H1 (cell line): ENCODE results near the gene KLHL30. TPM values are rescaled to one million over a fixed set of nuclear protein-coding genes. Genes with fewer than 3 reads are reported as not detected.

Experiments
- JUN ChIP-seq: IDR thresholded peaks from 2 replicates; pipeline ENCODE4 v1.6.1; 2011; ENCODE audit warnings: low read depth, mild to moderate bottlenecking, improper control_type of control experiment, low read length
- POLR2AphosphoS5 ChIP-seq: IDR thresholded peaks from 2 replicates; pipeline ENCODE4 v1.6.1; 2011; ENCODE audit warnings: low read depth, low read length
- polyA plus RNA-seq, 7 experiments: library from polyadenylated mRNA; depleted of rRNA in 3 of 7; stranded (reverse) in 5 of 7; unstranded in 2 of 7; fragments of >200 nt in 5 of 7; fragments of 200-250 nt in 2 of 7; gene quantifications; 1 replicate in 5 of 7; 2 replicates in 1 of 7; 4 replicates in 1 of 7; pipeline versions ENCODE4 v1.2.1 to v1.2.3, GENCODE V29; 2011 to 2013; ENCODE audit warnings: missing spikeins in 2 of 7, mixed read lengths in 2 of 7
- total RNA-seq: library from RNA; stranded (reverse); fragmentation: NEBNext Ultra II Directional; extraction: Animal tissue kit (Norgen Biotek cat#: 25700); gene quantifications from 2 replicates; pipeline ENCODE4 v1.2.1, GENCODE V29; 2021
- TF ChIP-seq, protein P1 (sequence below): fragments of 300-600 bp; sonication (generic); IDR thresholded peaks from 2 replicates; pipeline ENCODE4 v1.7.1; 2012; ENCODE audit warnings: low read length, moderate library complexity, mild to moderate bottlenecking, inconsistent platforms; ENCODE audit not compliant: insufficient replicate concordance
- TF ChIP-seq, protein P2 (sequence below): IDR thresholded peaks from 2 replicates; pipeline ENCODE4 v1.6.1; 2012; ENCODE audit warnings: low read length, inconsistent platforms
- TF ChIP-seq, protein P3 (sequence below): IDR thresholded peaks from 2 replicates; pipeline ENCODE4 v1.6.1; 2011; ENCODE audit warnings: low read depth, mild to moderate bottlenecking, low read length; ENCODE audit not compliant: insufficient read depth

KLHL30 gene
- total and polyA plus RNA-seq, 2 of the 8 experiments (the other 6 are each of a cell fraction or from before 2014, with no cell fraction given) = not detected

DNA sequence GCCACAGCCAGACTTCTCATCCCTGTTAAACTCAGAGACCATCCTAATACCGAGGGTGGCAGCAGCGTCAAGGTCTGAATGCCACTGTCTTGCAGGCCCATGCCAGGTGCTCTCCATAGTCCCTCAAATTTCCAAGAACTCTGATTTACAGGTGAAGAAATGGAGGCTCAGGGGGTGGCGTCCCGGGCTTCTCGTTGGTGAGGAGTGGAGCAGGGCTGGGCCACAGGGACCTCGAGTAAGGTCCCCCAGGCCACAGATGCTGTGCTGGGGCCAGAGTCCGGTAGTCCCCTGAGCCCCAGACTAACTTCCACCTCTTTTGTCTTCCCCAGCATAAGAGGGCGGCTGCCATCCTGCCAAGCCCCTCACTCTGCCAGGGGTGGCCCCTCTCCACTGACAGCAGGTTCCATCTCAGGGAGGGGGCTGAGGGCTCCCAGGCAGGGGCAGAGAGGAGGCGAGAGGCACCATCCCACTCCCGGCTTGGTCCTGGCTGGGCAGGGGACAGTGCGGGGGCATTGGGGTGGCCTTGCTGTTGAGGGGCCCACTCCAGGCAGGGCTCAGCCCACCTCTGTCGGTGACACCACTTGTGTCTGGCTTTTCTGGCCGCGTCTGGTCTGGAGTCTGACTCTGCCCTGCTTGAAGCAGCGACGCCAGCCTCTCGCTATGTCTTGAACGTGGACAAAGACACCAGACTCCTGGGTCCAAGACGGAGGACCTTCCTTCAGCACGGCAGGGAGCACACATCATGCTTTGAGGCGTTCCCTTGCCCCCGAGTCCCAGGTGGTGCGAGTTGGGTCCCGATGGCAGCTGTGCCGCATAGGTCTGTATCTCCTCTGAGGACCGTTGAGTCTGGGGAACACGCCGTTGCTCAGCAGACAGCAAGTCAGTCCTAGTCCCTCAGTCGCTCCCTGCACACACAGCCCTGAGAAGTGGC is 15.9 kb upstream of the KLHL30 start (continued):
- TF ChIP-seq, protein P1, sequence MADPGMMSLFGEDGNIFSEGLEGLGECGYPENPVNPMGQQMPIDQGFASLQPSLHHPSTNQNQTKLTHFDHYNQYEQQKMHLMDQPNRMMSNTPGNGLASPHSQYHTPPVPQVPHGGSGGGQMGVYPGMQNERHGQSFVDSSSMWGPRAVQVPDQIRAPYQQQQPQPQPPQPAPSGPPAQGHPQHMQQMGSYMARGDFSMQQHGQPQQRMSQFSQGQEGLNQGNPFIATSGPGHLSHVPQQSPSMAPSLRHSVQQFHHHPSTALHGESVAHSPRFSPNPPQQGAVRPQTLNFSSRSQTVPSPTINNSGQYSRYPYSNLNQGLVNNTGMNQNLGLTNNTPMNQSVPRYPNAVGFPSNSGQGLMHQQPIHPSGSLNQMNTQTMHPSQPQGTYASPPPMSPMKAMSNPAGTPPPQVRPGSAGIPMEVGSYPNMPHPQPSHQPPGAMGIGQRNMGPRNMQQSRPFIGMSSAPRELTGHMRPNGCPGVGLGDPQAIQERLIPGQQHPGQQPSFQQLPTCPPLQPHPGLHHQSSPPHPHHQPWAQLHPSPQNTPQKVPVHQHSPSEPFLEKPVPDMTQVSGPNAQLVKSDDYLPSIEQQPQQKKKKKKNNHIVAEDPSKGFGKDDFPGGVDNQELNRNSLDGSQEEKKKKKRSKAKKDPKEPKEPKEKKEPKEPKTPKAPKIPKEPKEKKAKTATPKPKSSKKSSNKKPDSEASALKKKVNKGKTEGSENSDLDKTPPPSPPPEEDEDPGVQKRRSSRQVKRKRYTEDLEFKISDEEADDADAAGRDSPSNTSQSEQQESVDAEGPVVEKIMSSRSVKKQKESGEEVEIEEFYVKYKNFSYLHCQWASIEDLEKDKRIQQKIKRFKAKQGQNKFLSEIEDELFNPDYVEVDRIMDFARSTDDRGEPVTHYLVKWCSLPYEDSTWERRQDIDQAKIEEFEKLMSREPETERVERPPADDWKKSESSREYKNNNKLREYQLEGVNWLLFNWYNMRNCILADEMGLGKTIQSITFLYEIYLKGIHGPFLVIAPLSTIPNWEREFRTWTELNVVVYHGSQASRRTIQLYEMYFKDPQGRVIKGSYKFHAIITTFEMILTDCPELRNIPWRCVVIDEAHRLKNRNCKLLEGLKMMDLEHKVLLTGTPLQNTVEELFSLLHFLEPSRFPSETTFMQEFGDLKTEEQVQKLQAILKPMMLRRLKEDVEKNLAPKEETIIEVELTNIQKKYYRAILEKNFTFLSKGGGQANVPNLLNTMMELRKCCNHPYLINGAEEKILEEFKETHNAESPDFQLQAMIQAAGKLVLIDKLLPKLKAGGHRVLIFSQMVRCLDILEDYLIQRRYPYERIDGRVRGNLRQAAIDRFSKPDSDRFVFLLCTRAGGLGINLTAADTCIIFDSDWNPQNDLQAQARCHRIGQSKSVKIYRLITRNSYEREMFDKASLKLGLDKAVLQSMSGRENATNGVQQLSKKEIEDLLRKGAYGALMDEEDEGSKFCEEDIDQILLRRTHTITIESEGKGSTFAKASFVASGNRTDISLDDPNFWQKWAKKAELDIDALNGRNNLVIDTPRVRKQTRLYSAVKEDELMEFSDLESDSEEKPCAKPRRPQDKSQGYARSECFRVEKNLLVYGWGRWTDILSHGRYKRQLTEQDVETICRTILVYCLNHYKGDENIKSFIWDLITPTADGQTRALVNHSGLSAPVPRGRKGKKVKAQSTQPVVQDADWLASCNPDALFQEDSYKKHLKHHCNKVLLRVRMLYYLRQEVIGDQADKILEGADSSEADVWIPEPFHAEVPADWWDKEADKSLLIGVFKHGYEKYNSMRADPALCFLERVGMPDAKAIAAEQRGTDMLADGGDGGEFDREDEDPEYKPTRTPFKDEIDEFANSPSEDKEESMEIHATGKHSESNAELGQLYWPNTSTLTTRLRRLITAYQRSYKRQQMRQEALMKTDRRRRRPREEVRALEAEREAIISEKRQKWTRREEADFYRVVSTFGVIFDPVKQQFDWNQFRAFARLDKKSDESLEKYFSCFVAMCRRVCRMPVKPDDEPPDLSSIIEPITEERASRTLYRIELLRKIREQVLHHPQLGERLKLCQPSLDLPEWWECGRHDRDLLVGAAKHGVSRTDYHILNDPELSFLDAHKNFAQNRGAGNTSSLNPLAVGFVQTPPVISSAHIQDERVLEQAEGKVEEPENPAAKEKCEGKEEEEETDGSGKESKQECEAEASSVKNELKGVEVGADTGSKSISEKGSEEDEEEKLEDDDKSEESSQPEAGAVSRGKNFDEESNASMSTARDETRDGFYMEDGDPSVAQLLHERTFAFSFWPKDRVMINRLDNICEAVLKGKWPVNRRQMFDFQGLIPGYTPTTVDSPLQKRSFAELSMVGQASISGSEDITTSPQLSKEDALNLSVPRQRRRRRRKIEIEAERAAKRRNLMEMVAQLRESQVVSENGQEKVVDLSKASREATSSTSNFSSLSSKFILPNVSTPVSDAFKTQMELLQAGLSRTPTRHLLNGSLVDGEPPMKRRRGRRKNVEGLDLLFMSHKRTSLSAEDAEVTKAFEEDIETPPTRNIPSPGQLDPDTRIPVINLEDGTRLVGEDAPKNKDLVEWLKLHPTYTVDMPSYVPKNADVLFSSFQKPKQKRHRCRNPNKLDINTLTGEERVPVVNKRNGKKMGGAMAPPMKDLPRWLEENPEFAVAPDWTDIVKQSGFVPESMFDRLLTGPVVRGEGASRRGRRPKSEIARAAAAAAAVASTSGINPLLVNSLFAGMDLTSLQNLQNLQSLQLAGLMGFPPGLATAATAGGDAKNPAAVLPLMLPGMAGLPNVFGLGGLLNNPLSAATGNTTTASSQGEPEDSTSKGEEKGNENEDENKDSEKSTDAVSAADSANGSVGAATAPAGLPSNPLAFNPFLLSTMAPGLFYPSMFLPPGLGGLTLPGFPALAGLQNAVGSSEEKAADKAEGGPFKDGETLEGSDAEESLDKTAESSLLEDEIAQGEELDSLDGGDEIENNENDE = no peak
- TF ChIP-seq, protein P2, sequence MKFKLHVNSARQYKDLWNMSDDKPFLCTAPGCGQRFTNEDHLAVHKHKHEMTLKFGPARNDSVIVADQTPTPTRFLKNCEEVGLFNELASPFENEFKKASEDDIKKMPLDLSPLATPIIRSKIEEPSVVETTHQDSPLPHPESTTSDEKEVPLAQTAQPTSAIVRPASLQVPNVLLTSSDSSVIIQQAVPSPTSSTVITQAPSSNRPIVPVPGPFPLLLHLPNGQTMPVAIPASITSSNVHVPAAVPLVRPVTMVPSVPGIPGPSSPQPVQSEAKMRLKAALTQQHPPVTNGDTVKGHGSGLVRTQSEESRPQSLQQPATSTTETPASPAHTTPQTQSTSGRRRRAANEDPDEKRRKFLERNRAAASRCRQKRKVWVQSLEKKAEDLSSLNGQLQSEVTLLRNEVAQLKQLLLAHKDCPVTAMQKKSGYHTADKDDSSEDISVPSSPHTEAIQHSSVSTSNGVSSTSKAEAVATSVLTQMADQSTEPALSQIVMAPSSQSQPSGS = no peak
- no peak for TF ChIP-seq POLR2AphosphoS5
- TF ChIP-seq JUN = no peak
- TF ChIP-seq, protein P3, sequence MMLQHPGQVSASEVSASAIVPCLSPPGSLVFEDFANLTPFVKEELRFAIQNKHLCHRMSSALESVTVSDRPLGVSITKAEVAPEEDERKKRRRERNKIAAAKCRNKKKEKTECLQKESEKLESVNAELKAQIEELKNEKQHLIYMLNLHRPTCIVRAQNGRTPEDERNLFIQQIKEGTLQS = no peak
